Aorta (tissue), 5 donors: ENCODE measurements around the gene GPR18. TPM values are rescaled to one million over a fixed set of nuclear protein-coding genes. Genes with fewer than 3 reads are reported as not detected.
A peak's percentile ranks its signal among the peaks of the same experiment; 100 is the strongest.

Experiments used
- ATAC-seq: fragments of 200-7000 bp; cut with Tn5 transposase; one replicate; pipeline ENCODE4 v1.9.1; 2022; ENCODE audit warnings: moderate library complexity; ENCODE audit not compliant: low FRiP score
- DNase-seq, 2 donors: peaks; one replicate each; pipeline ENCODE4 v3.0.0-alpha.2; 2020
- H3K27ac ChIP-seq, 2 donors: one replicate each; pipeline ENCODE4 v1.5.1; 2013; ENCODE audit warnings: low read length in 2 of 2, mild to moderate bottlenecking in 2 of 2, moderate library complexity in 2 of 2, control low read depth in 1 of 2, inconsistent platforms in 1 of 2, low read depth in 1 of 2
- H3K27me3 ChIP-seq, 2 donors: one replicate each; pipeline ENCODE4 v1.6.1; 2013; ENCODE audit warnings: control low read depth in 1 of 2, low read length in 1 of 2, mild to moderate bottlenecking in 1 of 2, moderate library complexity in 1 of 2; ENCODE audit not compliant: insufficient read depth in 2 of 2, control insufficient read depth in 1 of 2
- H3K36me3 ChIP-seq, 2 donors: one replicate each; pipeline ENCODE4 v1.6.1; 2013; ENCODE audit warnings: control low read depth in 1 of 2, low read length in 1 of 2, mild to moderate bottlenecking in 1 of 2; ENCODE audit not compliant: insufficient read depth in 2 of 2, control insufficient read depth in 1 of 2
- H3K4me1 ChIP-seq, 2 donors: one replicate each; pipeline ENCODE4 v1.6.1; 2013; ENCODE audit warnings: low read length in 2 of 2, control low read depth in 1 of 2, mild to moderate bottlenecking in 1 of 2, moderate library complexity in 1 of 2; ENCODE audit not compliant: insufficient read depth in 2 of 2, control insufficient read depth in 1 of 2
- H3K4me3 ChIP-seq, 2 donors: one replicate each; pipeline ENCODE4 v1.5.1; 2013; ENCODE audit warnings: low read length in 2 of 2, control low read depth in 1 of 2, mild to moderate bottlenecking in 1 of 2
- H3K9me3 ChIP-seq: one replicate; pipeline ENCODE4 v1.6.1; 2013; ENCODE audit warnings: mild to moderate bottlenecking, low read length; ENCODE audit not compliant: control insufficient read depth
- WGBS, 2 donors: extraction: QIAGEN DNeasy Blood & Tissue Kit; methylation state at CpG; one replicate each; pipeline ENCODE4 v1.1.7; 2013; 5-methylcytosine and 5-hydroxymethylcytosine counted together
- intact Hi-C, 2 donors: fragments of 100-400 bp; cut with DNase I; formaldehyde crosslinking; loops; one replicate each; pipeline versions ENCODE4 v1.14.2 to v1.15.0; 2022
- polyA plus RNA-seq, 2 donors: library from polyadenylated mRNA; stranded (reverse); fragments of 200-250 nt; gene quantifications; one replicate each; pipeline ENCODE4 v1.2.3, GENCODE V29; 2013
- total RNA-seq, 2 donors: library from RNA; stranded (reverse); fragmentation: NEBNext Ultra II Directional; extraction: Animal tissue kit (Norgen Biotek cat#: 25700); gene quantifications; one replicate each; pipeline ENCODE4 v1.2.1, GENCODE V29; 2021
- donor health status: healthy with polysubstance abuse.
- donor health status: Bipolar disorder and iron deficiency.
- donor health status: DM: no; HTN: no; CAD: no.
- donor health status: DM: no; HTN: no; CAD: no.
- donor health status: DM: yes; HTN: yes; CAD: no.

GPR18 gene
- total and polyA plus RNA-seq, 4 donors: 0.24 to 1.5 (median 0.55) TPM; not detected in 1

DNA sequence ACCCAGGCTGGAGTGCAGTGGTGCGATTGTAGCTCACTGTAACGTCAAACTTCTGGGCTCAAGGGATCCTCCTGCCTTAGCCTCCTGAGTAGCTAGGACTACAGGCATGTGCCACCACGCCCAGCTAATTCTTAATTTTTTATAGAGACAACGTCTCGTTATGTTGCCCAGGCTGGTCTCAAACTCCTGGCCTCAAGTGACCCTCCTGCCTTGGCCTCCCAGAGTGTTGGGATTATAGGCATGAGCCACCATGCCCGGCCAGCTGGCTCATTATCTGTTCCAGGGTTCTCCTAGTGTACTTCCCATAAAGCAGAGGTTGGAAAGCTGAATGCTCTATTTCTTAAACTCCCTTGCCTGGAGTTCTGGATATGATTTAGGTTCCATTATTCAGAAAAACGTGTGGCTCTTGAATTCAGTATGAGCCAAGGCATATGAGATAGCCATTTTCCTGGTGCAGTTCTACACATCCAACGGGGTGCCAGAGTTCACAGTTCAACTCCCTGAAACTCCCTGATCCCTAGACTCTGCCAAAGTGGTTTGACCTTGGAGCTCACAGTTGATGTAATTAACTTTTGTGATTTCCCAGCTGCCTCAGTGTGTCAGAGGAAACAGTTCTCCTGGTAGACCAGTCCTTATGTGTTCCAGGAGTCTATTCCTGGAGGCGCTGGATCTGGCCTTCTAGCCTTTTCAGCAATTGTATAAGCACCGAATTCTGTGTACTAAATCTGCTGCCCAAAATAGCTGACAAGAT is 27.4 kb upstream of the GPR18 start:
- Histone ChIP-seq H3K36me3 (no peaks in the 10 kb centered on the region), H3K27me3 (no peaks in the 10 kb centered on the region), H3K4me1 (peaks cover 0 to 2% of the 10 kb centered on the region in 2 donors), H3K27ac (no peak overlapping the region), H3K4me3 (no peak overlapping the region), H3K9me3 (no peaks in the 10 kb centered on the region)
- intact Hi-C loops: no loop called here
- DNase-seq: no peak
- ATAC-seq: no peak
- WGBS, 2 donors: 70 to 73% methylated on average over 10 of the region's 10 CpGs

DNA sequence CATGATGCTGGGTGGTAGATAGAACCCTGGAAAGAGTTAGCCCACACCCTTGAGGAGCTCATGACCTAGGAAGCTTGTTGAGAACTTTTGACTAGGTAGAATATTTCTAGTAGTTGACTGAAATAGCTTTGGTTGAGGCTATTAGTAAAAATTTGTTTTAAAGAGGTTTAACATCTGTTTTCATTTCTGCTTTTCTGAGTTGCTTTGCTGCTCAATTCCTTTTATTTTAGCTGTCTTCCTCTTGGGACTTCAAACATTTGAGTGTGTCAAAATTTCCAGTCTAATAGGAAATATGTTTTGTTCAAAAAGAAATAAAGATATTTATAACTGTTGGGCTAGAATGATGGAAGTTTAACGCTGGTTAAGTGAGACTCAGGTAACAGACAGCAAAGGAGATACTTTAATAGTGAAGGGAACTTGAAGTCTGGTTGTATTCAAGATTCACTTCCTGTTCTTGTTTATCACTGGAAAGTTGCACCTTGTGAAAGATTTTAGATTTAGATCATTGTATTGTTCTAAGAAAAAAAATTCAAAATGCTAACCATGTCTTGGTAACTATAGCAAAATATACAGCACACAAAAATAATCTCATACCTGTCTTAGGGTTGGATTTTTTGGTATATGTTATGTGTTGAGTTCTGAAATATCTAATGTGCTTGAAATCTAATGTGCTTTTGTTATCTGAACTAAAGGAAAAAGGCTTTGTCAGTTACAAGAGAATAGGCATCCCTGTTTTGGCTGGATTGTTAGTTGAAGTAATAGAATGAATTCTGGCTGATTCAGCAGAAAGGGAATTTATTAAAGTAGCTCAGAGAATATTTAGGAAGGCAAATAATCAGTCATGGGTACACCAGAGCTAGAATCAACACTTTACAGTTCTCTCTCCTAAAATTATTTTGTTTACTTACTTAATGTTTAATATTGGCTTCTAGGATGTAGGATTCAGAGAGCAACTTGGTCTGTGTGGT is 24.4 kb upstream of the GPR18 start:
- DNase-seq: no peak
- ATAC-seq: peak; percentile 17
- 5 to 6% methylated on average over 1 of the region's 1 CpG for WGBS, 2 donors
- H3K9me3 ChIP-seq: no peaks in the 10 kb centered on the region
- H3K4me3 ChIP-seq: no peak overlapping the region
- H3K4me1 ChIP-seq: peaks cover 0 to 2% of the 10 kb centered on the region in 2 donors
- H3K36me3 ChIP-seq: no peaks in the 10 kb centered on the region
- no peaks in the 10 kb centered on the region for H3K27me3 ChIP-seq
- H3K27ac ChIP-seq: peak overlapping the region in 1 of 2 donors; percentile 40
- intact Hi-C loops: loop anchor here in 1 of 2 donors (5.0 kb wide), 1 partner anchor 40 kb away; no protein-coding TSS in a partner anchor

- no peaks in the 10 kb centered on the region for H3K9me3 ChIP-seq
- ATAC-seq: peak; percentile 83
- H3K36me3 ChIP-seq: no peaks in the 10 kb centered on the region
- peak; percentile 82 to 88 for DNase-seq
- H3K4me3 ChIP-seq: no peak overlapping the region
- 84 to 86% methylated on average over 5 of the region's 5 CpGs for WGBS, 2 donors
- no peaks in the 10 kb centered on the region for H3K27me3 ChIP-seq
- intact Hi-C loops: loop anchor here in 1 of 2 donors (5.0 kb wide), 1 partner anchor 40 kb away; no protein-coding TSS in a partner anchor
- H3K4me1 ChIP-seq: no peaks in the 10 kb centered on the region
- H3K27ac ChIP-seq: peak overlapping the region in 1 of 2 donors; percentile 40
Measured at GRCh38 chr13:99281811-99282263, 23.7 kb upstream of the GPR18 start.

GRCh38 chr13:99280166-99280565 is 22.0 kb upstream of the GPR18 start:
- H3K27me3 ChIP-seq: no peaks in the 10 kb centered on the region
- H3K27ac ChIP-seq: no peak overlapping the region
- no peaks in the 10 kb centered on the region for H3K36me3 ChIP-seq
- DNase-seq (no peak), ATAC-seq (no peak)
- H3K4me3 ChIP-seq: no peak overlapping the region
- WGBS, 2 donors: 93 to 96% methylated on average over 3 of the region's 3 CpGs
- H3K4me1 ChIP-seq: no peaks in the 10 kb centered on the region
- no peaks in the 10 kb centered on the region for H3K9me3 ChIP-seq
- intact Hi-C loops: loop anchor here in 1 of 2 donors (5.0 kb wide), 1 partner anchor 42 kb away; no protein-coding TSS in a partner anchor

DNA sequence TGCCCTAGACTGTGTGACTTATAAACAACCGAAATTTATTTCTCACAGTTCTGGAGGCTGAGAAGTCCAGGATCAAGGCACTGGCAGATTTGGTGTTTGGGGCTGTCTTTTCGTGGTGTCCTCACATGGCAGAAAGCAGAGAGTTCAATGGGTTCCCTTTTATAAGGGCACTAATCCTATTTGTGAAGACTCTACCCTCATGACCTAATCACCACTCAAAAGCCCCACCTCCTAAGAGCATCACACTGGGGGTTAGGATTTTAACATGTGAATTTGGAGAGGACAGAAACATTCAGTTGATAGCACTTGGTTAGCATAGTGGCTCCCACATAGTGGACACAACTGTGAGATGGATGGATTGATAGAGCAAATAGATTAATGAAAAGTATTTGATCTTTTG is 21.5 kb upstream of the GPR18 start:
- Histone ChIP-seq H3K27me3 (no peaks in the 10 kb centered on the region), H3K9me3 (no peaks in the 10 kb centered on the region), H3K36me3 (no peaks in the 10 kb centered on the region), H3K4me1 (no peaks in the 10 kb centered on the region), H3K27ac (no peak overlapping the region), H3K4me3 (no peak overlapping the region)
- DNase-seq (no peak), ATAC-seq (no peak)
- intact Hi-C loops: loop anchor here in 1 of 2 donors (5.0 to 10.0 kb wide), 2 partner anchors 43 to 85 kb away; no protein-coding TSS in a partner anchor
- WGBS, 2 donors: 93 to 94% methylated on average over 2 of the region's 2 CpGs

GRCh38 chr13:99278843-99279242 is 20.7 kb upstream of the GPR18 start:
- ATAC-seq (no peak), DNase-seq (no peak)
- H3K9me3 ChIP-seq: no peaks in the 10 kb centered on the region
- WGBS, 2 donors: 90 to 92% methylated on average over 3 of the region's 3 CpGs
- no peaks in the 10 kb centered on the region for H3K27me3 ChIP-seq
- H3K36me3 ChIP-seq: no peaks in the 10 kb centered on the region
- no peaks in the 10 kb centered on the region for H3K4me1 ChIP-seq
- no peak overlapping the region for H3K27ac ChIP-seq
- H3K4me3 ChIP-seq: no peak overlapping the region
- intact Hi-C loops: loop anchor here in 1 of 2 donors (10.0 kb wide), 1 partner anchor 86 kb away; no protein-coding TSS in a partner anchor

DNA sequence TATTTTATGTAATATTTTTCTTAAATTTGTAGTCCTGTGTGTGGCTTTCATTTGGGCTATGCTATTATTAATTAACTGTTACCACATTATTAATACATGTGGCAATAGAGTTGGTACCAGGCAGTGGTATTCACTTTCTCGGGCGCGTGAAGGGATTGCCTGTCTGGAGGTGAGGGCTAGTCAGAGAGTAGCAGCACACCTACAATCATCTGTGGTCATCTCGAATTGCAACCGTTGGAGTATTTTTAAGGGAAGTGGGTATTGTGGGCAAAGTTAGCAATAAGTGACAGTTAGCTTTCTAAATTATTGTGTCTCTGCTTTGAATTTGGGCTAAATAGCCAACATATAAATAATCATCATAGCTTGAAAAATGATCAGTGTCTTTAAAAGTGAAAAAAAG is 20.0 kb upstream of the GPR18 start:
- H3K27ac ChIP-seq: no peak overlapping the region
- ATAC-seq: no peak

DNA sequence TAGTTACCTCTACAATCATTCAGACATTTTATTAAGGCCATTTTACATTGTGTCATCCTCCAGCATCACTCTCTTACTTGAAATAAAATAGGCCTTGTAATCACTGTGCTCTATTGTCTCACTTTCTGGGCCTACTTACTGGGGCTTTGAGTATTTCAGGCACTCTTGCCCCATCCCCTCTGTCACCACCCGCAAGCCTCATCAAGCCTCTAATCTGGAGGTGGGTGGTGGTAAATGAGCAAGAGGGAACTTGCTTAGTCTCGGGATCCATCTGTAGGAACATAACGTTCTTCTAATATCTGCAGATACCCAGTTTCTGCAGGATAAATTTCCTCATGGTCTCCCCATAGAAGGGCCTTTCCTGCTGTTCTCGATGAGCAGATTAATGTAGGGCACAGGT is 19.4 kb upstream of the GPR18 start:
- Histone ChIP-seq H3K9me3 (no peaks in the 10 kb centered on the region), H3K27ac (no peak overlapping the region), H3K36me3 (no peaks in the 10 kb centered on the region), H3K4me3 (no peak overlapping the region), H3K4me1 (no peaks in the 10 kb centered on the region), H3K27me3 (no peaks in the 10 kb centered on the region)
- 95% methylated on average over 4 of the region's 4 CpGs for WGBS, 2 donors
- intact Hi-C loops: loop anchor here in 1 of 2 donors (10.0 kb wide), 1 partner anchor 87 kb away; no protein-coding TSS in a partner anchor
- ATAC-seq (no peak), DNase-seq (peak in 1 of 2 donors; percentile 38)

More for the DNA sequence above, 20.0 kb upstream of the GPR18 start:
- Histone ChIP-seq H3K9me3 (no peaks in the 10 kb centered on the region), H3K4me1 (no peaks in the 10 kb centered on the region), H3K4me3 (no peak overlapping the region), H3K27me3 (no peaks in the 10 kb centered on the region), H3K36me3 (no peaks in the 10 kb centered on the region)
- no peak for DNase-seq
- 96 to 99% methylated on average over 5 of the region's 5 CpGs for WGBS, 2 donors
- intact Hi-C loops: loop anchor here in 1 of 2 donors (10.0 kb wide), 1 partner anchor 87 kb away; no protein-coding TSS in a partner anchor
